ENCODE data around the gene SEMG1.

SEMG1 gene, protein sequence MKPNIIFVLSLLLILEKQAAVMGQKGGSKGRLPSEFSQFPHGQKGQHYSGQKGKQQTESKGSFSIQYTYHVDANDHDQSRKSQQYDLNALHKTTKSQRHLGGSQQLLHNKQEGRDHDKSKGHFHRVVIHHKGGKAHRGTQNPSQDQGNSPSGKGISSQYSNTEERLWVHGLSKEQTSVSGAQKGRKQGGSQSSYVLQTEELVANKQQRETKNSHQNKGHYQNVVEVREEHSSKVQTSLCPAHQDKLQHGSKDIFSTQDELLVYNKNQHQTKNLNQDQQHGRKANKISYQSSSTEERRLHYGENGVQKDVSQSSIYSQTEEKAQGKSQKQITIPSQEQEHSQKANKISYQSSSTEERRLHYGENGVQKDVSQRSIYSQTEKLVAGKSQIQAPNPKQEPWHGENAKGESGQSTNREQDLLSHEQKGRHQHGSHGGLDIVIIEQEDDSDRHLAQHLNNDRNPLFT

DNA sequence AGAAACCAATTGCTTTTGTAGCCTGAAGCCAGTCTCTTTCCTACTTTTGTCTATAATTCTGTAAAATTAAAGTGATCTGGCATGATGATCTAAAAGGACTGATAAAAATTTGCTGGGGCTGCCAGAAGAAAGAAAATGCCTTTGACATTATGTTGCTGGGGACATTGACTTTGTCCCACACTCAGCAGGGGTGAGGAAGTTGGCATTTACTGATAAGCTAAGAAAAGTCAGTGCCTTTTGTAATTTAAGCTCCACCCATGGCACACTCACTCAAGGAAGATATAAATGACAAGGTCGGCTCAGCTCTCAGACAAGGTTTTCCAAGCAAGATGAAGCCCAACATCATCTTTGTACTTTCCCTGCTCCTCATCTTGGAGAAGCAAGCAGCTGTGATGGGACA is at the start of gene SEMG1:
Gene SEMG1, plus strand, starts transcription at position 309 of the 400 bp plus-strand sequence. Its CDS starts 21 bp downstream, at position 330.
- peaks cover 31% of the 10 kb centered on the region for H3K27me3 ChIP-seq
- H3K4me1 ChIP-seq (ENCODE audit: control insufficient read depth in 1 of 2, insufficient read depth in 1 of 2, low read depth in 1 of 2, low read length in 1 of 2): peaks cover 0 to 7% of the 10 kb centered on the region in 2 experiments
- no peaks in the 10 kb centered on the region for H3K36me3 ChIP-seq
- H3K9me3 ChIP-seq: no peaks in the 10 kb centered on the region
- TF ChIP-seq, protein P1, sequence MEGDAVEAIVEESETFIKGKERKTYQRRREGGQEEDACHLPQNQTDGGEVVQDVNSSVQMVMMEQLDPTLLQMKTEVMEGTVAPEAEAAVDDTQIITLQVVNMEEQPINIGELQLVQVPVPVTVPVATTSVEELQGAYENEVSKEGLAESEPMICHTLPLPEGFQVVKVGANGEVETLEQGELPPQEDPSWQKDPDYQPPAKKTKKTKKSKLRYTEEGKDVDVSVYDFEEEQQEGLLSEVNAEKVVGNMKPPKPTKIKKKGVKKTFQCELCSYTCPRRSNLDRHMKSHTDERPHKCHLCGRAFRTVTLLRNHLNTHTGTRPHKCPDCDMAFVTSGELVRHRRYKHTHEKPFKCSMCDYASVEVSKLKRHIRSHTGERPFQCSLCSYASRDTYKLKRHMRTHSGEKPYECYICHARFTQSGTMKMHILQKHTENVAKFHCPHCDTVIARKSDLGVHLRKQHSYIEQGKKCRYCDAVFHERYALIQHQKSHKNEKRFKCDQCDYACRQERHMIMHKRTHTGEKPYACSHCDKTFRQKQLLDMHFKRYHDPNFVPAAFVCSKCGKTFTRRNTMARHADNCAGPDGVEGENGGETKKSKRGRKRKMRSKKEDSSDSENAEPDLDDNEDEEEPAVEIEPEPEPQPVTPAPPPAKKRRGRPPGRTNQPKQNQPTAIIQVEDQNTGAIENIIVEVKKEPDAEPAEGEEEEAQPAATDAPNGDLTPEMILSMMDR (IDR thresholded peaks at IDR 0.05): no peak
- H3K27ac ChIP-seq: no peak within 1 kb of the TSS
- no peak within 1 kb of the TSS for H3K4me3 ChIP-seq (ENCODE audit: low read depth in 1 of 2, low read length in 1 of 2)

DNA sequence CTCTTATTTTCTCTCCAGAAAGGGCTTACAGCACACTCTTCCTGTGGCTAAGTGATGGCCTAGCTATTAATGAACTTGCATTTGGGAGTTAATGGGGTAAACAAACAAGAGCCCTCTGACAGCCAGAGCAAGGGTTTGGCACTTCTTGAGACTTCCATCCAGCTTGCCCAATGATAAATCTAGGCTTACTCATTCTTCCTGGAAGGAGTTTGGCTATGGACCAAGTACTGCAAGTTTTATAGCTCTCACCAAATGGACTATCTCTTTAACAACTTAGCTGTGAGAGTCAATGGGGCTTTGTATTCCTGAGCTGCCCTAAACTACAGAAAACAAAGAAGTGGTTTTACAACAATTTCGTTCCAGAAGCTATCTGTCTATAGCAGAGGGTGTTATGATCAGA is 48.9 kb upstream of the SEMG1 start:
- H3K36me3 ChIP-seq: no peaks in the 10 kb centered on the region
- H3K27me3 ChIP-seq: no peaks in the 10 kb centered on the region
- no peaks in the 10 kb centered on the region for H3K9me3 ChIP-seq
- peaks cover 29 to 47% of the 10 kb centered on the region in 2 experiments for H3K4me1 ChIP-seq (ENCODE audit: control insufficient read depth in 1 of 2, insufficient read depth in 1 of 2, low read depth in 1 of 2, low read length in 1 of 2)
- H3K27ac ChIP-seq: peak overlapping the region; percentile 92
- TF ChIP-seq, protein P1 (IDR thresholded peaks at IDR 0.05): no peak
- H3K4me3 ChIP-seq (ENCODE audit: low read depth in 1 of 2, low read length in 1 of 2): no peak overlapping the region

DNA sequence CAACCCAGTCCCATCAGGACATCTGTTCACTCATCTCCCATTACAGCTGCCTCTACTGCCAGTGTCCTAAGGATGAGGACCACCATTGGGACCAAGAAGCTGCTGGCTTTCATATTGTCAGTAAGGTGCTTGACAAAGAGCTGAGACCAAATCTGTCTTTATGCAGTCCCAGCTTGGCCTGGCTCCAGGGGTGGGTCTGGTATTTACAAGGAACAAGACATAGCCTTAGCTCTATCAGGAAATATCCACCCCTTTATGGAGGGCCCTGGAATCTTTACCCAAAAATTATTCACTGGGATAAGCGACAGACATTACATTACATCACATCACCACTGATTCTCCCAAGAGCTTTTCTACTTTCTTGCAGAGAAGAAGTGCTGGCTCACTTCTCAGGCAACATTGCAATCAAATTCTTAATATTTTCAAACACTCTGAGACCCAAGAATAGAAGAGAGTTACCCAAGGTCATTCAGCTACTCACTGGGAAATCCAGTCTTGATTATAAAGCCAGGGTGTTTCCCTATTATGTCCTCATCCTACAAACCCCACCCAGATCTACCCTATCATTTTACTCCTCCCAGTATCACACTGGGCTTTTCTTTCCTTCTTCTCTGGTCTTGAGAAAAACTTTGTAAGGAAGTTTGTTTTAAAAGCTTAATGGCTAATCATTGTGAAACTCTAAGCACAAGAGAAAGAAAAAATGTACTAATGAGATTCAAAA is 43.6 kb upstream of the SEMG1 start:
- TF ChIP-seq, protein P1 (IDR thresholded peaks at IDR 0.05): no peak
- no peaks in the 10 kb centered on the region for H3K9me3 ChIP-seq
- no peaks in the 10 kb centered on the region for H3K36me3 ChIP-seq
- H3K27me3 ChIP-seq: peaks cover 18% of the 10 kb centered on the region
- no peak overlapping the region for H3K27ac ChIP-seq
- H3K4me1 ChIP-seq (ENCODE audit: control insufficient read depth in 1 of 2, insufficient read depth in 1 of 2, low read depth in 1 of 2, low read length in 1 of 2): no peaks in the 10 kb centered on the region
- no peak overlapping the region for H3K4me3 ChIP-seq (ENCODE audit: low read depth in 1 of 2, low read length in 1 of 2)

DNA sequence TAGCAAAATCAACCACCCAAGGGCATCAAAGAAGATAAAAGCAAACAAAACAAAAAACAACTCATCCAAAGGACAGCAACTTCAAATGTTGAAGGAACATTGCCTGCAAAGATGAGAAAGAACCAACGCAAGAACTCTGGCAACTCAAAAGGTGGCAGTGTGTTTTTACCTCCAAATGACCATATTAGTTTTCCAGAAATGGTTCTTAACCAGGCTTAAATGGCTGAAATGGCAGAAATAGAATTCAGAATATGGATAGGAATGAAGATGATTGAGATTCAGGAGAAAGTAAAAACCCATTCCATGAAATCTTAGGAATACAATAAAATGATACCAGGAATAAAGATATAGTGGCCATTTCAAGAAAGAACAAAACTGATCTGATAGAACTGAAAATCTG is 41.9 kb upstream of the SEMG1 start:
- H3K27me3 ChIP-seq: peaks cover 18% of the 10 kb centered on the region
- H3K4me3 ChIP-seq (ENCODE audit: low read depth in 1 of 2, low read length in 1 of 2): no peak overlapping the region
- TF ChIP-seq, protein P1 (IDR thresholded peaks at IDR 0.05): no peak
- no peaks in the 10 kb centered on the region for H3K36me3 ChIP-seq
- no peaks in the 10 kb centered on the region for H3K9me3 ChIP-seq
- H3K4me1 ChIP-seq (ENCODE audit: control insufficient read depth in 1 of 2, insufficient read depth in 1 of 2, low read depth in 1 of 2, low read length in 1 of 2): no peaks in the 10 kb centered on the region
- no peak overlapping the region for H3K27ac ChIP-seq

DNA sequence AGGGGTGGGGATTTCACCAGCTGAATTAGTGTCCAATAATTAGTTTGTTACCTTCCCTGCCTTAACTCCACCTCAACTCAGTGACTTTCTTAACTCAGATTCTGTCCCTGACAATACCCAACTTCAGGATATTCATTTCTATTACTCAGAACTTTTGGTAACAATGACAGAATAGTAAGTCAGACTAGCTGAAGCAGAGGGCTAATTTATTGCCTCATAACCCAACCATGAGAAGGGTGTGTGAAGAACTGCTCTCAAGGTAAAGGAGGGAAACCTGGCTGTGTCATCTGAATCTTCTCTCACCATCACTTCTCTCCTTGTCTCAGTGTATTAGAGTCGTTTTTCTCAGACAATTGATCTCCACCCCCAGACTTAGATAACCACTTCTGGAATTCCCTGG is 33.3 kb upstream of the SEMG1 start:
- TF ChIP-seq, protein P1 (IDR thresholded peaks at IDR 0.05): no peak
- H3K36me3 ChIP-seq: no peaks in the 10 kb centered on the region
- H3K27me3 ChIP-seq: no peaks in the 10 kb centered on the region
- no peak overlapping the region for H3K4me3 ChIP-seq (ENCODE audit: low read depth in 1 of 2, low read length in 1 of 2)
- peaks cover 54 to 55% of the 10 kb centered on the region in 2 experiments for H3K4me1 ChIP-seq (ENCODE audit: control insufficient read depth in 1 of 2, insufficient read depth in 1 of 2, low read depth in 1 of 2, low read length in 1 of 2)
- H3K27ac ChIP-seq: peak overlapping the region; percentile 99
- H3K9me3 ChIP-seq: no peaks in the 10 kb centered on the region
